Lung (tissue), 13 donors: Measurements from ENCODE around the gene FANCD2. TPM values are rescaled to one million over a fixed set of nuclear protein-coding genes. Genes with fewer than 3 reads are reported as not detected.

Experiments
- ATAC-seq: fragments of 200-7000 bp; cut with Tn5 transposase; one replicate; pipeline ENCODE4 v1.9.1; 2020; ENCODE audit warnings: moderate number of reproducible peaks; ENCODE audit not compliant: insufficient read depth, low FRiP score
- DNase-seq, 3 donors: peaks; one replicate each; pipeline ENCODE4 v3.0.0-alpha.2; 2013 to 2017
- H3K27ac ChIP-seq, 2 donors: one replicate each; pipeline ENCODE4 v1.5.1; 2013; ENCODE audit warnings: mild to moderate bottlenecking in 2 of 2, moderate library complexity in 2 of 2, control low read depth in 1 of 2, inconsistent platforms in 1 of 2, low read depth in 1 of 2, low read length in 1 of 2
- H3K27me3 ChIP-seq, 3 donors: one replicate each; pipeline ENCODE4 v1.5.1; 2013; ENCODE audit warnings: low read length in 2 of 3; ENCODE audit not compliant: control insufficient read depth in 3 of 3, insufficient read depth in 3 of 3
- H3K36me3 ChIP-seq, 4 donors: one replicate each; pipeline ENCODE4 v1.5.1; 2013; ENCODE audit warnings: low read length in 4 of 4, mild to moderate bottlenecking in 1 of 4, moderate library complexity in 1 of 4; ENCODE audit not compliant: control insufficient read depth in 4 of 4, insufficient read depth in 4 of 4
- H3K4me1 ChIP-seq, 5 donors: one replicate each; pipeline ENCODE4 v1.5.1; 2013; ENCODE audit warnings: low read length in 5 of 5, mild to moderate bottlenecking in 2 of 5, moderate library complexity in 1 of 5; ENCODE audit not compliant: control insufficient read depth in 5 of 5, insufficient read depth in 5 of 5
- H3K4me3 ChIP-seq: one replicate; pipeline ENCODE4 v1.5.1; 2013; ENCODE audit warnings: mild to moderate bottlenecking, control low read depth, moderate library complexity
- H3K9ac ChIP-seq, 2 donors: one replicate each; pipeline ENCODE4 v1.5.1; 2013; ENCODE audit warnings: low read length in 2 of 2, control low read depth in 1 of 2; ENCODE audit not compliant: insufficient read depth in 1 of 2
- H3K9me3 ChIP-seq, 4 donors: one replicate each; pipeline ENCODE4 v1.5.1; 2013; ENCODE audit warnings: low read length in 3 of 4, mild to moderate bottlenecking in 1 of 4, moderate library complexity in 1 of 4; ENCODE audit not compliant: control insufficient read depth in 4 of 4, insufficient read depth in 3 of 4
- WGBS, 2 donors: extraction: QIAGEN DNeasy Blood & Tissue Kit; methylation state at CpG; one replicate each; pipeline ENCODE4 v1.1.7; 2013; 5-methylcytosine and 5-hydroxymethylcytosine counted together
- polyA plus RNA-seq, 2 donors: library from polyadenylated mRNA; stranded (reverse); fragments of 200-250 nt; gene quantifications; one replicate each; pipeline ENCODE4 v1.2.1, GENCODE V29; 2013
- small RNA-seq: library from RNA; depleted of rRNA; stranded (forward); fragments of <200 nt; gene quantifications from one replicate; pipeline ENCODE3, GENCODE V24; 2014; ENCODE audit warnings: low replicate concordance
- total RNA-seq, 2 donors: library from RNA; depleted of rRNA in 1 of 2; stranded (reverse); fragments of >200 nt in 1 of 2; gene quantifications; one replicate each; pipeline ENCODE4 v1.2.1, GENCODE V29; 2014 to 2021
- TF ChIP-seq, protein P1 (sequence below): IDR thresholded peaks from 2 replicates; pipeline ENCODE4 v1.5.1; 2012; ENCODE audit warnings: mild to moderate bottlenecking; ENCODE audit errors: control extremely low read depth, extremely low read depth
- donor health status: control.
- donor health status: control.
- donor health status: Bipolar disorder and iron deficiency.
- donor health status: healthy.
- donor health status: DM: yes; HTN: yes; CAD: no.

The FANCD2 gene
- total and polyA plus RNA-seq, 4 donors, result 2.9 to 8.6 (median 4.4) TPM

- ATAC-seq (no peak), DNase-seq (no peak)
- Histone ChIP-seq H3K9ac (no peak overlapping the region), H3K27ac (no peak overlapping the region), H3K27me3 (no peaks in the 10 kb centered on the region), H3K4me3 (no peak overlapping the region), H3K36me3 (peaks cover 15 to 29% (median 19%) of the 10 kb centered on the region in 4 donors), H3K4me1 (no peaks in the 10 kb centered on the region), H3K9me3 (no peaks in the 10 kb centered on the region)
- 85 to 87% methylated on average over 6 of the region's 6 CpGs for WGBS, 2 donors
- TF ChIP-seq, protein P1, sequence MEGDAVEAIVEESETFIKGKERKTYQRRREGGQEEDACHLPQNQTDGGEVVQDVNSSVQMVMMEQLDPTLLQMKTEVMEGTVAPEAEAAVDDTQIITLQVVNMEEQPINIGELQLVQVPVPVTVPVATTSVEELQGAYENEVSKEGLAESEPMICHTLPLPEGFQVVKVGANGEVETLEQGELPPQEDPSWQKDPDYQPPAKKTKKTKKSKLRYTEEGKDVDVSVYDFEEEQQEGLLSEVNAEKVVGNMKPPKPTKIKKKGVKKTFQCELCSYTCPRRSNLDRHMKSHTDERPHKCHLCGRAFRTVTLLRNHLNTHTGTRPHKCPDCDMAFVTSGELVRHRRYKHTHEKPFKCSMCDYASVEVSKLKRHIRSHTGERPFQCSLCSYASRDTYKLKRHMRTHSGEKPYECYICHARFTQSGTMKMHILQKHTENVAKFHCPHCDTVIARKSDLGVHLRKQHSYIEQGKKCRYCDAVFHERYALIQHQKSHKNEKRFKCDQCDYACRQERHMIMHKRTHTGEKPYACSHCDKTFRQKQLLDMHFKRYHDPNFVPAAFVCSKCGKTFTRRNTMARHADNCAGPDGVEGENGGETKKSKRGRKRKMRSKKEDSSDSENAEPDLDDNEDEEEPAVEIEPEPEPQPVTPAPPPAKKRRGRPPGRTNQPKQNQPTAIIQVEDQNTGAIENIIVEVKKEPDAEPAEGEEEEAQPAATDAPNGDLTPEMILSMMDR, result no peak
These were observed 124.8 kb downstream of the FANCD2 start for GRCh38 chr3:10150987-10151386.

Small RNA genes within 50 kb of the gene (small RNA-seq; reads per million reads assigned to genes)
- gene CYCSP10, result not detected
- gene RNU6-670P, result not detected

Other genes starting within 250 kb of the FANCD2 start
- 10 to 100 TPM; 48.7 to 62.3 TPM for gene TADA3, start 234.0 kb upstream of the FANCD2 start, total RNA-seq
- gene TADA3, start 234.0 kb upstream of the FANCD2 start, polyA plus RNA-seq, result 10 to 100 TPM; 41.6 to 57.8 TPM
- 100 to 1,000 TPM in 1 of 2 donors, 10 to 100 TPM in 1; 74.9 to 174 TPM for gene ARPC4, start 233.4 kb upstream of the FANCD2 start, total RNA-seq
- gene ARPC4, start 233.4 kb upstream of the FANCD2 start, polyA plus RNA-seq, result 100 to 1,000 TPM in 1 of 2 donors, 10 to 100 TPM in 1; 85.3 to 239 TPM
- gene TTLL3, start 216.2 kb upstream of the FANCD2 start, total RNA-seq, result 10 to 100 TPM; 40.7 to 82.3 TPM
- 10 to 100 TPM; 28.4 to 34.2 TPM for gene TTLL3, start 216.2 kb upstream of the FANCD2 start, polyA plus RNA-seq
- gene RPUSD3, start 182.4 kb upstream of the FANCD2 start, total RNA-seq, result 10 to 100 TPM; 16.3 to 34.9 TPM
- 10 to 100 TPM; 25.7 to 26.8 TPM for gene RPUSD3, start 182.4 kb upstream of the FANCD2 start, polyA plus RNA-seq
- not detected for gene CIDEC, start 146.2 kb upstream of the FANCD2 start, total RNA-seq
- gene CIDEC, start 146.2 kb upstream of the FANCD2 start, polyA plus RNA-seq, result under 1 TPM in 1 of 2 donors, not detected in 1; 0.08 TPM
- 10 to 100 TPM; 20.7 to 28.7 TPM for gene JAGN1, start 135.8 kb upstream of the FANCD2 start, total RNA-seq
- 10 to 100 TPM; 41.0 to 43.7 TPM for gene JAGN1, start 135.8 kb upstream of the FANCD2 start, polyA plus RNA-seq
- 10 to 100 TPM; 11.3 to 22.9 TPM for gene IL17RE, start 123.6 kb upstream of the FANCD2 start, total RNA-seq
- 10 to 100 TPM in 1 of 2 donors, 1 to 10 TPM in 1; 7.0 to 26.1 TPM for gene IL17RE, start 123.6 kb upstream of the FANCD2 start, polyA plus RNA-seq
- 10 to 100 TPM; 31.7 to 35.4 TPM for gene IL17RC, start 109.3 kb upstream of the FANCD2 start, total RNA-seq
- gene IL17RC, start 109.3 kb upstream of the FANCD2 start, polyA plus RNA-seq, result 10 to 100 TPM; 20.5 to 39.8 TPM
- gene CRELD1, start 92.6 kb upstream of the FANCD2 start, total RNA-seq, result 10 to 100 TPM; 37.7 to 60.1 TPM
- 10 to 100 TPM; 28.0 to 45.7 TPM for gene CRELD1, start 92.6 kb upstream of the FANCD2 start, polyA plus RNA-seq
- gene PRRT3, start 74.0 kb upstream of the FANCD2 start, total RNA-seq, result 1 to 10 TPM; 2.1 to 5.2 TPM
- gene PRRT3, start 74.0 kb upstream of the FANCD2 start, polyA plus RNA-seq, result 1 to 10 TPM; 1.1 to 1.5 TPM
- gene EMC3, start 39.6 kb upstream of the FANCD2 start, total RNA-seq, result 10 to 100 TPM; 64.2 to 82.5 TPM
- gene EMC3, start 39.6 kb upstream of the FANCD2 start, polyA plus RNA-seq, result 100 to 1,000 TPM in 1 of 2 donors, 10 to 100 TPM in 1; 51.9 to 116 TPM
- not detected for gene FANCD2OS, start 81.8 kb downstream of the FANCD2 start, total RNA-seq
- not detected for gene FANCD2OS, start 81.8 kb downstream of the FANCD2 start, polyA plus RNA-seq
- 100 to 1,000 TPM; 108 to 112 TPM for gene BRK1, start 89.2 kb downstream of the FANCD2 start, total RNA-seq
- 100 to 1,000 TPM; 136 to 184 TPM for gene BRK1, start 89.2 kb downstream of the FANCD2 start, polyA plus RNA-seq
- 10 to 100 TPM; 31.0 to 66.2 TPM for gene VHL, start 115.3 kb downstream of the FANCD2 start, total RNA-seq
- 10 to 100 TPM; 26.8 to 30.3 TPM for gene VHL, start 115.3 kb downstream of the FANCD2 start, polyA plus RNA-seq
- gene IRAK2, start 138.5 kb downstream of the FANCD2 start, total RNA-seq, result 10 to 100 TPM in 1 of 2 donors, 1 to 10 TPM in 1; 6.8 to 13.2 TPM
- 10 to 100 TPM in 1 of 2 donors, 1 to 10 TPM in 1; 2.9 to 33.1 TPM for gene IRAK2, start 138.5 kb downstream of the FANCD2 start, polyA plus RNA-seq
- gene TATDN2, start 222.0 kb downstream of the FANCD2 start, total RNA-seq, result 10 to 100 TPM; 26.5 to 32.9 TPM
- 10 to 100 TPM; 12.0 to 21.1 TPM for gene TATDN2, start 222.0 kb downstream of the FANCD2 start, polyA plus RNA-seq